GM04504 (cell line): ENCODE results near the gene NUDT21.

ENCODE experiments used
- DNase-seq: peaks from one replicate; pipeline ENCODE4 v3.0.0-alpha.2; 2012; ENCODE audit warnings: low read depth

The NUDT21 gene

GRCh38 chr16:56462064-56462796 lies 11.1 kb upstream of the NUDT21 start:
- DNase-seq, result no peak

- DNase-seq, result no peak
Measured at GRCh38 chr16:56460101-56460500, 9.0 kb upstream of the NUDT21 start.

- no peak for DNase-seq
Measured at GRCh38 chr16:56457927-56458470, 6.9 kb upstream of the NUDT21 start.

GRCh38 chr16:56451753-56452689 lies 889 bp upstream of the NUDT21 start:
- peak; percentile 20 for DNase-seq

- no peak for DNase-seq
Measured at GRCh38 chr16:56450275-56450985, 702 bp downstream of the NUDT21 start.

- DNase-seq, result no peak
Measured at GRCh38 chr16:56448005-56448404, 3.1 kb downstream of the NUDT21 start.

- DNase-seq, result no peak
Measured at GRCh38 chr16:56447286-56447685, 3.8 kb downstream of the NUDT21 start.

- no peak for DNase-seq
Measured at GRCh38 chr16:56438038-56438437, 13.1 kb downstream of the NUDT21 start.

GRCh38 chr16:56436258-56436657 lies 14.9 kb downstream of the NUDT21 start:
- no peak for DNase-seq

- DNase-seq, result no peak
Measured at GRCh38 chr16:56428091-56428490, 23.0 kb downstream of the NUDT21 start.

- no peak for DNase-seq
Measured at GRCh38 chr16:56426585-56426984, 24.5 kb downstream of the NUDT21 start.

GRCh38 chr16:56425439-56425832 lies 25.7 kb downstream of the NUDT21 start, which contains the start of gene AMFR:
Gene AMFR (minus strand): TSS chr16:56425545. CDS start chr16:56425327, 218 bp downstream.
- DNase-seq, result peak; percentile 78

- DNase-seq, result no peak
Measured at GRCh38 chr16:56424791-56425438, 26.2 kb downstream of the NUDT21 start.

- DNase-seq, result no peak
Measured at GRCh38 chr16:56424404-56424764, 26.7 kb downstream of the NUDT21 start.

- no peak for DNase-seq
Measured at GRCh38 chr16:56423584-56424403, 27.3 kb downstream of the NUDT21 start.

- no peak for DNase-seq
Measured at GRCh38 chr16:56422896-56423441, 28.2 kb downstream of the NUDT21 start.

GRCh38 chr16:56421976-56422669 lies 29.0 kb downstream of the NUDT21 start:
- no peak for DNase-seq

GRCh38 chr16:56421313-56421712 lies 29.8 kb downstream of the NUDT21 start:
- no peak for DNase-seq

- no peak for DNase-seq
Measured at GRCh38 chr16:56420613-56421012, 30.5 kb downstream of the NUDT21 start.
